IMR-90 (cell line): ENCODE measurements around the gene ARHGEF17. TPM values are rescaled to one million over a fixed set of nuclear protein-coding genes. Genes with fewer than 3 reads are reported as not detected.

Experiments
- CEBPB ChIP-seq: IDR thresholded peaks from 2 replicates; pipeline ENCODE4 v1.6.1; 2012; ENCODE audit warnings: low read depth, low read length, improper control_type of control experiment
- MXI1 ChIP-seq: IDR thresholded peaks from 2 replicates; pipeline ENCODE4 v1.6.1; 2012; ENCODE audit warnings: low read depth, mild to moderate bottlenecking, low read length, moderate library complexity, borderline replicate concordance
- POLR2A ChIP-seq: IDR thresholded peaks from 2 replicates; pipeline ENCODE4 v1.6.1; 2012; ENCODE audit warnings: mild to moderate bottlenecking, low read depth, low read length
- SMC3 ChIP-seq: fragments of 150-350 bp; IDR thresholded peaks from 2 replicates; pipeline ENCODE4 v1.6.1; 2016; ENCODE audit warnings: low read depth, mild to moderate bottlenecking, antibody characterized with exemption, low read length, moderate library complexity
- polyA plus RNA-seq, 3 experiments: library from polyadenylated mRNA; depleted of rRNA; stranded (reverse); fragments of >200 nt; gene quantifications; 2 replicates each; pipeline ENCODE4 v1.2.3, GENCODE V29; 2012; ENCODE audit warnings: low replicate concordance in 1 of 3
- total RNA-seq: library from RNA; depleted of rRNA; stranded (reverse); fragments of >200 nt; gene quantifications from 2 replicates; pipeline ENCODE4 v1.2.3, GENCODE V29; 2012

The ARHGEF17 gene
- total and polyA plus RNA-seq, 2 of the 4 experiments (the other 2 are of a cell fraction) = 21.7 to 97.7 TPM

DNA sequence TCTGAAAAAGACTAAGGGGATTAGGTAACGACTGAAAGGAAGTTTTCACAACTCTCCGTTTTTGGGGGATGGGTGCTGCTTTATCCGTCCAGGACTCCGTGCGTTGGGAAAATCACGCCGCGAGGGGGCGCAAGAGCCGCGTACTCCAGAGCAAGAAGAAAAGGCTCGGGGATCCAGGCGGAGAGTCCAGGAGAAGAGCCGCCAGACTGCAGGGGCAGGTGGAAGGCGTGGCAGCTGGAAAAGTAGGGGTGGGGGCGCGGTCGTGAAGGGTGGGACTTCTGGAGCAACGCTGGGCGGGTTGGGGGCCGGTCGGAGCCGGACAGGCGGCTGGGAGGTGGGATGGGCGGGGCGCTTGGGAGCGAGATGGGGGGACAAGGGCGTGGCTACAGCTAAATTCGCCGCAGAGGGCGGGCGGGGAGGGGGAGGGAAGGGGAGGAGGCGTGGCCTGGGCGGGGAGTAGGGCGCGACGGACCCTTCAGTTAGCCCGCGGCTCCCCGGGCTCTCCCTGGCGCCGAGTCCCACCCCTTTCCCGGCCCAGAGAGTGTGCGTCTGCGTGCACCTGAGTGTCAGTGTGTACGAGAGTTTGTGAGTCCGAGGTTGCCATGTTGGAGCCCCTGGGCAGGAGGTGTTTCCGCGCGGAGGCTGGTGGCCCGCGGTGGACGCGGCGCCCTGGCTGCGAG is 613 bp upstream of the ARHGEF17 start (continued):
- peak; percentile 76; the same call in 1 of the 2 replicates for TF ChIP-seq MXI1
- 0 out of 2 replicates have a peak, but pooled peaks have one; percentile 32 for TF ChIP-seq POLR2A
- peak; percentile 96 for TF ChIP-seq SMC3
- peak; percentile 88 for TF ChIP-seq CEBPB
